ENCODE results near the gene EOLA2. TPM values are rescaled to one million over a fixed set of nuclear protein-coding genes. Genes with fewer than 3 reads are reported as not detected.
A peak's percentile ranks its signal among the peaks of the same experiment; 100 is the strongest.

Gene EOLA2
- total and polyA plus RNA-seq, 2 donors (not counting 1 experiment from before 2014, with no cell fraction given), result 42.0 to 63.2 TPM

DNA sequence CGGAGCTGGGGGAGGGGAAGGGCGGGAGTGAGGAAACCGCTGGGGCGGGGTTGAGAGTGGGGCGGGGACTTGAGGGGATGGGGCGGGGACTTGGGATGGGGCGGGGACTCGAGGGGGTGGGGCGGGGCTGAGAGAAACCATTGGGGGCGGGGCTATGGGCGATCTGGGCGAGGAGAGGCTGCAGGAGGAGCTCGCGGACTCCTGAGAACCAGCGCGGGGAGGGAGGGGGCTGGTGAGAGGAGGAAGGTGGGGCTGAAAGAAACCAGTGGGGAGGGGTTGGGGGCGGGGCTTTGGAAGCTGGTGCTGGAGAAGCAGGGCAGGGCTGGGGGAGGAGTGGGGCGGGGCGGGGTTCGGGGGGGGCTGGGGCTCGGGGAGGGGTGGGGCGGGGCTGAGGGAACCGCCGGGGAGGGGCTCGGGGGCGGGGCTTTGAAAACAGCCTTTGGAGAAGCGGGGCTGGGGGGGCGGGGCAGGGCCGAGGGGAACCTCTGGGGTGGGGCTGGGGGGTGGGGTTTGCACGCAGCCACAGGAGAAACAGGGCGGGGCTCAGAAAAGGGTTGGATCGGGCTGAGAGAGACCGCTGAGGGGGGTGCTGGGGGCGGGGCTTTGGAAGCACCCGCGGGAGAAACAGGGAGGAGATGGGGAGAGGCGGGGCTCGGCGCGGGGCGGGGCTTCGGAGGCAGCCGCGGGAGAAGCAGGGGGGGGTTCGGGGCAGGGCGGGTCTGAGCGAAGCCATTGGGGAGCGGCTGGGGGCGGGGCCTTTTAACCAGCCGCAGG lies 777 bp upstream of the EOLA2 start:
- H3K9ac ChIP-seq (ENCODE audit: low read length), result peak overlapping the region; percentile 76
- no peaks in the 10 kb centered on the region for H4K20me1 ChIP-seq (ENCODE audit: control insufficient read depth, insufficient read depth, low read length, poor library complexity, severe bottlenecking)
- H3K27ac Mint-ChIP-seq, result peak overlapping the region; percentile 74
- no peaks in the 10 kb centered on the region for H3K27me3 Mint-ChIP-seq
- TF ChIP-seq EZH2 (IDR thresholded peaks at IDR 0.05; ENCODE audit: borderline replicate concordance, insufficient read depth, low read depth, low read length, poor library complexity, severe bottlenecking), result no peak
- TF ChIP-seq, protein P1, sequence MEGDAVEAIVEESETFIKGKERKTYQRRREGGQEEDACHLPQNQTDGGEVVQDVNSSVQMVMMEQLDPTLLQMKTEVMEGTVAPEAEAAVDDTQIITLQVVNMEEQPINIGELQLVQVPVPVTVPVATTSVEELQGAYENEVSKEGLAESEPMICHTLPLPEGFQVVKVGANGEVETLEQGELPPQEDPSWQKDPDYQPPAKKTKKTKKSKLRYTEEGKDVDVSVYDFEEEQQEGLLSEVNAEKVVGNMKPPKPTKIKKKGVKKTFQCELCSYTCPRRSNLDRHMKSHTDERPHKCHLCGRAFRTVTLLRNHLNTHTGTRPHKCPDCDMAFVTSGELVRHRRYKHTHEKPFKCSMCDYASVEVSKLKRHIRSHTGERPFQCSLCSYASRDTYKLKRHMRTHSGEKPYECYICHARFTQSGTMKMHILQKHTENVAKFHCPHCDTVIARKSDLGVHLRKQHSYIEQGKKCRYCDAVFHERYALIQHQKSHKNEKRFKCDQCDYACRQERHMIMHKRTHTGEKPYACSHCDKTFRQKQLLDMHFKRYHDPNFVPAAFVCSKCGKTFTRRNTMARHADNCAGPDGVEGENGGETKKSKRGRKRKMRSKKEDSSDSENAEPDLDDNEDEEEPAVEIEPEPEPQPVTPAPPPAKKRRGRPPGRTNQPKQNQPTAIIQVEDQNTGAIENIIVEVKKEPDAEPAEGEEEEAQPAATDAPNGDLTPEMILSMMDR (IDR thresholded peaks at IDR 0.05), result no peak
- H3K36me3 ChIP-seq (replicated peaks in 1 of 2; ENCODE audit: control extremely low read depth in 1 of 2, control insufficient read depth in 1 of 2, extremely low read depth in 1 of 2, insufficient read depth in 2 of 2, low read length in 1 of 2), result no peaks in the 10 kb centered on the region
- H3K4me3 ChIP-seq (ENCODE audit: control extremely low read depth in 1 of 5, extremely low read depth in 1 of 5, insufficient read depth in 1 of 5, low read depth in 2 of 5, low read length in 4 of 5), result peak overlapping the region in 3 of 5 experiments; percentile 72 to 86 (median 76)
- ChIA-PET POLR2A (interaction anchor here (0.6 to 3.3 kb wide), 10 partner anchors 227 to 1046 kb away, joined by 3 to 59 read pairs (median 6); partner anchors contain the start of genes EOLA1 and MTMR1), CTCF (interaction anchor here (2.3 kb wide), 1 partner anchor 11 kb away, joined by 5 read pairs; no protein-coding TSS in a partner anchor)
- peak overlapping the region; percentile 94 to 98 for H3K27ac ChIP-seq (ENCODE audit: low read length in 2 of 2)
- no peak overlapping the region for H2AFZ ChIP-seq (ENCODE audit: insufficient read depth, low read depth, low read length, poor library complexity, severe bottlenecking)
- peak overlapping the region; percentile 93 for H3K4me3 Mint-ChIP-seq
- ATAC-seq (ENCODE audit: low read depth) (peak; percentile 37), DNase-seq (peak; percentile 91)
- H3K27me3 ChIP-seq (replicated peaks in 1 of 4; ENCODE audit: control extremely low read depth in 1 of 4, control insufficient read depth in 3 of 4, insufficient read depth in 4 of 4, low read length in 3 of 4), result no peaks in the 10 kb centered on the region
- peaks cover 4% of the 10 kb centered on the region for H3K4me1 Mint-ChIP-seq
- H3K9me3 Mint-ChIP-seq (ENCODE audit: insufficient read depth), result no peaks in the 10 kb centered on the region
- H3K79me2 ChIP-seq (ENCODE audit: control insufficient read depth, insufficient read depth, low read length), result peaks cover 7% of the 10 kb centered on the region
- intact Hi-C loops (cut with micrococcal nuclease), result no loop called here
- peak overlapping the region; percentile 78 for H3K4me2 ChIP-seq (replicated peaks; ENCODE audit: low read depth, low read length, poor library complexity, severe bottlenecking)
- H3K4me1 ChIP-seq (ENCODE audit: control insufficient read depth in 2 of 2, insufficient read depth in 2 of 2, low read length in 2 of 2), result peaks cover 5 to 12% of the 10 kb centered on the region in 2 donors
- no peaks in the 10 kb centered on the region for H3K9me3 ChIP-seq (ENCODE audit: control extremely low read depth in 1 of 3, control insufficient read depth in 2 of 3, insufficient read depth in 1 of 3, low read length in 2 of 3)
- 0% methylated on average over 12 of the region's 50 CpGs for WGBS (ENCODE audit: insufficient coverage)
